Measurements from ENCODE around the gene FOXG1. TPM values are rescaled to one million over a fixed set of nuclear protein-coding genes. Genes with fewer than 3 reads are reported as not detected.

The FOXG1 gene
- total RNA-seq, 2 donors from 2014 or later = not detected

- no peak for DNase-seq (ENCODE audit: low spot score)
- intact Hi-C loops (cut with DNase I) = no loop called here
Measured at GRCh38 chr14:28773176-28773575, 6.6 kb downstream of the FOXG1 start.

DNA sequence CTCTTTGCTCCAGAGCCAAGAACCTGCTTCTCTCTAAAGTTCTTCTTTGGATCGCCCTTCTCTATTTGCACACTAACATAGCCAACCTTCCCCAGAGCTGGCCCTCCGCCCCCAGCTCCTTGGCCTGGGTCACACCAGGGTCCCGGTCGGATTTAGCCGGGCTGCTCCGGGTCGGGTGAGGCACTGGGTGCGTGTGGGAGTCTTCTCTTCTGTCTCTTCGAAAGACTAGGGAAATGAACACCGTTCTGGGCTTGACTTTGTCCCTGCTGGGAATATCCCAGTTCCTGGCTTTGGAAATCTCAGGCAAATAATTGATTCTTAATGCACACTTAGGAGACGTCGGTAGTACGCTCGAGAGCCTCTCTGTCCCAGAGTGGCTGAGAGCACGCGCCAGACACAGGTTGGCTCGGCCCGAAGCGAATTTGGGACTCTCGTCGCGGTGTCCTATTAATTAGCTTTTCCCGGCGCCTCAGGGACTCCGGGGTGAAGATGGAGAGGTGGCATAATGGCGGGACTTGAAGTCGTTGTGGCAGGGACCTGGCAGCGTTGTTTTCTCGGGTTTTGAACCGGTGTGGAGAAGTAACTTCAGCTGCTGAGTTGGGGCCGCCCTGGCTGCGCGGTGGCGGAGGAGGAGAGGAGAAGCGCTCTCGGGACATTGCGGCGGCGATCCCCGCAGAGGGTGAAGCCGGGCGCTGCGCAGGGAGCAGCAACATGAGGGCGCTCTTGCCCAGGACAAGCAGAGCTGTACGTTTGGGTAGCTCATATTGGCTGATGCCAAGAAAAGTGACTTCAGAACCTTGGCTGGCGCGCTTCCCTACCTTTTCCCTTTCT lies 7.5 kb downstream of the FOXG1 start:
- intact Hi-C loops (cut with DNase I) = no loop called here
- DNase-seq (ENCODE audit: low spot score) = no peak

DNA sequence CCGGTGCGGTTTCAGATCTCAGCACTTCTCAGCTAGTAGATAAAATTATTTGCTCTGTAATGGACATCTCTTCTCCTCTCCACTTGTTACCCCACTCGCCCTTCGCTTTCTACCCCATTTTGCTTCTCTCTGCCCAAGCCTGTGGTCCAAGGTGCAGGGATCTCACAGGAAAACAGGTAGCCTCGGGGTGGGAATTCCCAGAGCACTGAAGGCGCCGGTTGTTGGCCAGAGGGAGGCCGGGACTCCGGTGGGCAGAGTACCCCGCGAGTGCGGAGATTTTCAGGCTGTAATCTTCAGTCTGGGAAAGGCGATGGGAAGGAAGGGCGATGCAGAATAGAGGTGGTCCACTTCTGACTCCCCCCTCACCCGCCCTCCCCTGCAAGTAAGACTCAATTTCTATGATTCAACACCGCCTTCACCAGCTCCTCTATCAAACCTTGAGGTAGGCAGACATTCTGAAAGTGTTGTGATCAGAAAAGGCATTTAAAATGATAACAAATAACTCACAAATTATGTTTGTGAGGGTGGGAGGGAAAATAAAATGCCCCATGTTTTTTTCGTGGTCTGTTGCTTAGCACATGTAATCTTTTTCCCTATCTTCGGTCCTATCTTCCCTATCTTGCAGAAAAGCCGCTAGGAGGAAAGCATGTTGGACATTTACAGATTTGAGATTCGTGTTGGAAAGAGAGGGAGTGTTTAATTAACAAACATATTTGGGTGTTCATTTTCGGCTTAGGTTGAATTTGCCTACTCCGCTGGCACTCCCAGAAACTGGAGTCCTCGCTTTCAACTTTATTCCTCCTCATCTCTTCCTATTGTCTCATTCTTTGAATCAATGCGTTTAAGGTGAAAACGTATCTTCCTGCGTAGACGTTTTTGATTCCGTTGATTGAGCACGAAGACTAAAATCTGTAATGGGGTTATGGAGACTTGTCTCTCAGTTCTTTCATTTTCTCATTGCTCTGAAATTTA lies 8.5 kb downstream of the FOXG1 start:
- intact Hi-C loops (cut with DNase I) = no loop called here
- no peak for DNase-seq (ENCODE audit: low spot score)

- DNase-seq (ENCODE audit: low spot score) = no peak
- intact Hi-C loops (cut with DNase I) = no loop called here
Measured at GRCh38 chr14:28776482-28777266, 10.1 kb downstream of the FOXG1 start.

DNA sequence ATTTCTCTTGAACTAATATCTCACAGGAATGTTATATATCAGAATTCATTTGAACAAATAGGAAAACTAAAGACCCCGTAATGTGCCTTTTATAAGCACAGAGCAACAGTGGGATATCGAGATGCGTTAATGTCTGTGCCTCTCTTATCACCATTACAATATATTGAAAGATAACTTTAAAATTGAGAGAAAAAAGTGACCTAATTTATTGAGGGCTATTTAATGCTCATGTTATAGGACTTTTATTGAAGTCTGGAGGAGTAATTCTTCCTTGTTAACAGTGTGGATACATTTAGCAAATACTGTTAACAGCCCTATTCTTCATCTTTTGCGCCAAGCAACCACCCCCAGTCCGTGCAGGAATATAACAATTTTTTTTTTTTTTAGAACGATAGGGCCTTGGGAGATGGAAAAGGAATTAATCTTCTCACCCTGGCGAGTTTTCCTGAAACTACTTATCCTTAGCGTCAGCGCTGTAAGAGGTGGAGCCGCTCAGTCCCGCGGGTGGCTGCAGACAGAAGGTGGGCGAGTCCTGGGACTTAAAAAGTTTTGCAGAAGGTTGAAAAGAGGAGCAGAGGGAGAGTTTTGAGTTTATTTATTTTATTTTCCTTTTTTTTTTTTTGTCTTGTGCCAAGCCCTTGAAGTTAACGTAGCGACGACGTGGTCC lies 11.0 kb downstream of the FOXG1 start:
- DNase-seq (ENCODE audit: low spot score) = no peak
- intact Hi-C loops (cut with DNase I) = no loop called here

DNA sequence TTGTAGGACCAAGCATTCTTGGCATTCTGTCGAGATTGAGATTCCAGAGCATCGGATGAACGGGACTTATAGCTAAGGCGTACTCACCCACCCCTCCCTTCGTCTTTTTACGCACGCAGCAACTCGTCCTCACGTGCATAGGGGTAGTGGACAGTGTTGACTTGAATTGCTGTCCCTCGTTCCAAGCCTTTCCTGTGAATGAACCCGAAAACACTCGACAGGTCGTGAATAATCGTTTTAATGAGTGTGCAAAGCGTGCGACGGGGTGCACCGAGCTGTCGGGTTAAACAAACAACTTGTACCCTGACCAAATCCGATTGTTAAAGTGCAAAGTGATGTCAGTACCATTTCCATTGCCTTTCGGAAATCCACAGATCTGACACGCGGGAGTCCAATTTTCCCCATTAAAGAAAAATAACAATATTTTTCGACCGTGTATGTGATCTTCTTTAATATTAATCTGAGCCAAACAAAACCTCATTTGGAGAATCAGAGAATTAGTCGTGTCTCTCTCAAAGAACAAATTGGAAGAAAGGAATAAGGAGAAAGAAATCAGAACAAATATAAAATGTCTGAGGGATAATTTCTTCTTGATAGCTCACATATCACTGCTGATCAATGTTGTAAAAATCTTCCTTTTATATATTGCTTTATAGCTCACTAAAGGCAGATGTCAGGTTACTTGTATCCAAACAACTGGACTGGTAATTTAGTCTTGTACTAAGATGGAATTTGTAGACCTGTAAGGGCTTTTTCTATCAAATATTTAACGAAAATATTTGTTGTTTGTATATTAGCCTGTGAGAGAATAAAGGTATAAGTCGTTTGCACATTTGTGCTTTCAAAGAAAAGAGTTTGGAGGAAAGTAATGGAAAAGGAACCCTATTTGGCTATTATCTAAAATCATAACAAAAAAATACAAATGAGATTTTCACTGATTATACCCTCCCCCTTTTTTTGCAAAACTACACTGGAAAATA lies 11.8 kb downstream of the FOXG1 start:
- intact Hi-C loops (cut with DNase I) = no loop called here
- no peak for DNase-seq (ENCODE audit: low spot score)

DNA sequence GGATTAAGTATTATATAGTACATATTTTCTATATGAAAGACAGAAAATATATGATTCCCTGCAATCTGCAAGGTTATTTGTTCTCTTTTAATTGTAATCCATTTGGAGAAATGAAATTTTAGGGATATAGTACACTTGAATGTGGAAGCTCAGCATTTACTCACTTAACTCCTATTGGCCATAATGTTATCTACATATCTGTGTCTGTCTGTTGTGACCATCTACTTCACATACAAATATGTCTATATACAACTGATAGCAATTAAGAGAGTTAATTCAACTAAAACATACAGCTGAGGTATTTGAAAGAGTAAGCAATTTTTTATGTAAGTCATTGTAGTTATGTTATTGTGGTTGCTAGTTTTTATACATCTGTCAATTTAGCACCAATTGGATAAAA lies 12.9 kb downstream of the FOXG1 start:
- intact Hi-C loops (cut with DNase I) = no loop called here
- DNase-seq (ENCODE audit: low spot score) = no peak

GRCh38 chr14:28780843-28781820 lies 14.5 kb downstream of the FOXG1 start:
- no peak for DNase-seq (ENCODE audit: low spot score)
- intact Hi-C loops (cut with DNase I) = no loop called here

GRCh38 chr14:28782301-28782700 lies 15.7 kb downstream of the FOXG1 start:
- intact Hi-C loops (cut with DNase I) = no loop called here

DNA sequence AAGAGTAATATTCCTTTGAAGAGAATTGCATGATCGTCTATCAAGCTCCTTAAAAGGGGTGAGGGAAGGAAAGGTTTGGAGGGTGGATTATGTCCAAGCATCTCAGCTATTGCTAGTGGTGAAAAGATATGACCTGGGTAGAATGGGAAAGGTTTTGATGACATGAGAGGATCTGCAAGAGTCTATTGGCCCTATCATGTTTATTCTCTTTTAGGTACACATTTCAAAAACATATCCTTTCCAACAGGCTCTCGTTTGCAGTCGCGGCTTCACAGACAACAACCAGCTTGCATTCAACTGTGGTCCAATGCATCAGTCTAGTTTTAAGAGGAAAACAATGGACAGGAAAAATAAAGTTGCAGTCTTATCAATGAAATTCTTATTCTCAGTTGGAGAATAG lies 17.1 kb downstream of the FOXG1 start:
- intact Hi-C loops (cut with DNase I) = no loop called here
- no peak for DNase-seq (ENCODE audit: low spot score)

More at GRCh38 chr14:28782301-28782700, 15.7 kb downstream of the FOXG1 start:
- no peak for DNase-seq (ENCODE audit: low spot score)

DNA sequence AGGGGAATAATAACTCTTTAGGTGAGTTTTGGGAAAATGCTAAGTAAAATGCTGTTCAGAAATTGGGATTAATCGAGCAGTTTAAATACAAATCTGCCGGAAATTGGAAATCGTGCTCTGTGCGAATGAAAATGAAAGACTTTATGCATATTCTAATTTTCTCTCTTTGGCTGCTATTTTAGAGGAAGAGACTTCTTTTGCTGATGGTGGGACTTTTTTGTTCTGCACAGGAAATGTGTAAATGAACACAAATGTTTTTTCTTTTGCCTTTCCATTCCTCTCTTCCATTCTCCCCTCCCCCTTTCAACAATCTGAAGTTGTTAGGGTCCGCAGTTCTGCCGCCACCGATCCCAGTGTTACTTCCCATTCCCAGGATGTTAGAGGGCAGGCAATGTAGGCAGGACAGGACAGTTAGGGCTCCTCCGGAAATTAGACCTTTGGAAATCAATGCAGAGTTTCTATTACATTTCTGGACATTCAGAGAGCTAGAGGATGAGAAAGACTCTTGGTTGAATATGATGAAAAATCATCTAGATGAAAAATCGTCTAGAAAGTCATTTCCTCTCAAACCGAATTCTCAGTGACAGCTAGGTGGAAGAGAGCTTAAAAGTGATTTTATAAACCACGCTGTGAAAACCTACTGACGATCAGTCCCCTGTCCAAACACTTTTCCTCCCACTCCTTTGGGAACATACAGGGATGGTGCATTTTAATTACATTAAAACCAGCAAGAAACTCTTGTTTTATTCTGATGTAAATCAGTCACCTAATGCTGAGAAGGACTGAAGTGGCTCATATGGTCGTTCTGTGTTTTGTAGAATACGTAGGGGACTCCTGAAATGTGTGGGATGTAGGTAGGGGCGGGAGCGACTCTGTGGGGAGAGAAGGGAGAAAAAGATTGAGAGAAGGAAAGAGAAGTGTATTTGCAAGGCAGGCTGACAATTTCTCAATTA lies 17.8 kb downstream of the FOXG1 start:
- intact Hi-C loops (cut with DNase I) = loop anchor here in 1 of 2 donors (5.0 kb wide), 1 partner anchor 702 kb away; no protein-coding TSS in a partner anchor
- no peak for DNase-seq (ENCODE audit: low spot score)

GRCh38 chr14:28785096-28785952 lies 18.7 kb downstream of the FOXG1 start:
- intact Hi-C loops (cut with DNase I) = loop anchor here in 1 of 2 donors (5.0 kb wide), 1 partner anchor 703 kb away; no protein-coding TSS in a partner anchor
- DNase-seq (ENCODE audit: low spot score) = no peak

DNA sequence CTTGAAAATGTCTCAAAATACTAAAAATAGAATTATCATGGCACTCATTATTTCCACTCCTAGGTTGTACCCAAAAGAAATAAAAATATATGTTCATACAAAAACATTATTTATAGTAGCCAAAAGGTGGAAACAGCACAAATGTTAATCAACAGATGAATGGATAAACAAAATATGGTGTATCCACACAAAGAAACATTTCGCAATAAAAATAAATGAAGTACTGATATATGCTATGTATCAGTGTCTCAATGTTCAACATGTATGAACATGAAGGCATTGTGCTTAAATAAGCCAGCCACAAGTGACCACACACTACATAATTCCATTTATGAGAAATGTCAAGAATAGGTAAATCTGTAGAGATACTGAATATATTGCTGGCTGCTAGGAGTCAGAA lies 40.9 kb downstream of the FOXG1 start:
- DNase-seq (ENCODE audit: low spot score) = no peak
- intact Hi-C loops (cut with DNase I) = no loop called here

DNA sequence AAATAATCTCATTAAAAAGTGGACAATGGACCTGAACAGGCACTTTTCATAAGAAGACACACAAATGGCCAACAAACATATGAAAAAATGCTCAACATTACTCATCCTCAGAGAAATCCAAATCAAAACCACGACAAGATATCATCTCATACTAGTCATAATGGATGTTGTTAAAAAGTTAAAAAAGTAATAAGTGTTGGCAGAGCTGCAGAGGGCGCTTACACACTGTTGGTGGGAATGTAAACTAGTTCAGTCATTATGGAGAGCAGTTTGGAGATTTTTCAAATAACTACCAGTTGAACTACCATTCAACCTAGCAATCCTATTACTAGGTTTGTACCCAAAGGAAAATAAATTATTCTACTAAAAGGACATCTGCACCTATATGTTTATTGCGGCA lies 47.2 kb downstream of the FOXG1 start:
- intact Hi-C loops (cut with DNase I) = no loop called here
- no peak for DNase-seq (ENCODE audit: low spot score)
